ENCODE data around the gene UQCC2.

DNA sequence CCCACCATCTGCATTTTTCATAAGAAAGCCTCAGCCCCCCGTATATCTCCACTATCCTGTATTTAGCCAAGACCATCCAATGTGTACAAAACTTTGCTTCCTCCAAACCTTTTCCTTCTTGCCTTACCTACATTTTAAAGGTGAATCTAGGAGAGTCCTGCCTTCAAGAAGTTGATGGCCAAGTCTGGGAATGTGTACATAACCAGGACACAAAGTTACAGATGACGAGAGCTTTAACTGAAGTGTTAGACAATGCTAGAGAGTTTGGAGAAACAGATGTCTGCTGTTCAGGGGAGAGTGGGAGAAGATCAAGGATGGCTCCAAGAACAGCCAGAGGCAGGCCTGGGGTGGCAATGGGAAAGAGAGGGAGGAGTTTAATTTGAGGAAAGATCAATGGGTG is 2.3 kb upstream of the UQCC2 start:
- no peak for TF ChIP-seq POLR2AphosphoS5 (IDR thresholded peaks at IDR 0.05; ENCODE audit: low read depth)
- TF ChIP-seq, protein P1, sequence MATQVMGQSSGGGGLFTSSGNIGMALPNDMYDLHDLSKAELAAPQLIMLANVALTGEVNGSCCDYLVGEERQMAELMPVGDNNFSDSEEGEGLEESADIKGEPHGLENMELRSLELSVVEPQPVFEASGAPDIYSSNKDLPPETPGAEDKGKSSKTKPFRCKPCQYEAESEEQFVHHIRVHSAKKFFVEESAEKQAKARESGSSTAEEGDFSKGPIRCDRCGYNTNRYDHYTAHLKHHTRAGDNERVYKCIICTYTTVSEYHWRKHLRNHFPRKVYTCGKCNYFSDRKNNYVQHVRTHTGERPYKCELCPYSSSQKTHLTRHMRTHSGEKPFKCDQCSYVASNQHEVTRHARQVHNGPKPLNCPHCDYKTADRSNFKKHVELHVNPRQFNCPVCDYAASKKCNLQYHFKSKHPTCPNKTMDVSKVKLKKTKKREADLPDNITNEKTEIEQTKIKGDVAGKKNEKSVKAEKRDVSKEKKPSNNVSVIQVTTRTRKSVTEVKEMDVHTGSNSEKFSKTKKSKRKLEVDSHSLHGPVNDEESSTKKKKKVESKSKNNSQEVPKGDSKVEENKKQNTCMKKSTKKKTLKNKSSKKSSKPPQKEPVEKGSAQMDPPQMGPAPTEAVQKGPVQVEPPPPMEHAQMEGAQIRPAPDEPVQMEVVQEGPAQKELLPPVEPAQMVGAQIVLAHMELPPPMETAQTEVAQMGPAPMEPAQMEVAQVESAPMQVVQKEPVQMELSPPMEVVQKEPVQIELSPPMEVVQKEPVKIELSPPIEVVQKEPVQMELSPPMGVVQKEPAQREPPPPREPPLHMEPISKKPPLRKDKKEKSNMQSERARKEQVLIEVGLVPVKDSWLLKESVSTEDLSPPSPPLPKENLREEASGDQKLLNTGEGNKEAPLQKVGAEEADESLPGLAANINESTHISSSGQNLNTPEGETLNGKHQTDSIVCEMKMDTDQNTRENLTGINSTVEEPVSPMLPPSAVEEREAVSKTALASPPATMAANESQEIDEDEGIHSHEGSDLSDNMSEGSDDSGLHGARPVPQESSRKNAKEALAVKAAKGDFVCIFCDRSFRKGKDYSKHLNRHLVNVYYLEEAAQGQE (IDR thresholded peaks at IDR 0.05; ENCODE audit: insufficient replicate concordance, low read depth), result no peak
- TF ChIP-seq CTCF (IDR thresholded peaks at IDR 0.05; ENCODE audit: insufficient read depth, low read length), result no peak

All from HL-60 (cell line).